HEK293 (cell line): ENCODE measurements around the gene RACK1.

Source experiments
- CTCF ChIA-PET: fragments of 350-600 bp; formaldehyde crosslinking; extraction: SDS; loops from one replicate; lab custom pipeline; 2021; ENCODE audit warnings: antibody characterized with exemption; lab: Yijun Ruan, JAX
- POLR2A ChIA-PET: fragments of 300-600 bp; formaldehyde crosslinking; extraction: SDS; loops from one replicate; lab custom pipeline; 2020; ENCODE audit warnings: antibody characterized with exemption, inconsistent platforms; lab: Yijun Ruan, JAX
- H3K27ac ChIP-seq: fragments of 200-500 bp; sonication (Bioruptor generic); 2 replicates; pipeline ENCODE4 v1.5.1; 2014; ENCODE audit warnings: low read depth, low read length, control low read depth, inconsistent platforms; ENCODE audit errors: extremely low read depth
- H3K36me3 ChIP-seq, 2 experiments: fragments of 200-500 bp in 1 of 2; sonication (Bioruptor generic) in 1 of 2; 1 replicate in 1 of 2; 2 replicates in 1 of 2; pipeline ENCODE4 v1.5.1; 2014 to 2017; ENCODE audit warnings: inconsistent platforms in 2 of 2, low read length in 2 of 2; ENCODE audit not compliant: control insufficient read depth in 2 of 2, insufficient read depth in 1 of 2
- H3K4me1 ChIP-seq: fragments of 200-500 bp; sonication (Bioruptor generic); 2 replicates; pipeline ENCODE4 v1.5.1; 2014; ENCODE audit warnings: mild to moderate bottlenecking, low read length, inconsistent platforms; ENCODE audit not compliant: control insufficient read depth, insufficient read depth
- H3K4me3 ChIP-seq: 2 replicates; pipeline ENCODE4 v1.5.1; 2011; ENCODE audit warnings: low read depth, mild to moderate bottlenecking, control low read depth, low read length, moderate library complexity
- H3K9me3 ChIP-seq: fragments of 200-500 bp; sonication (Bioruptor generic); 2 replicates; pipeline ENCODE4 v1.5.1; 2014; ENCODE audit warnings: low read depth, low read length, inconsistent platforms; ENCODE audit not compliant: control insufficient read depth, insufficient read depth
- GLIS1 ChIP-seq: fragments of 450-650 bp; formaldehyde crosslinking; IDR thresholded peaks from 2 replicates; pipeline ENCODE4 v1.5.1; 2016; ENCODE audit warnings: missing biosample characterization, missing genetic modification characterization
- KLF1 ChIP-seq: fragments of 450-650 bp; formaldehyde crosslinking; IDR thresholded peaks from 2 replicates; pipeline ENCODE4 v1.5.1; 2016; ENCODE audit warnings: missing biosample characterization, missing genetic modification characterization
- MYNN ChIP-seq: fragments of 450-650 bp; formaldehyde crosslinking; IDR thresholded peaks from 2 replicates; pipeline ENCODE4 v1.5.1; 2016; ENCODE audit warnings: missing biosample characterization, missing genetic modification characterization, borderline replicate concordance
- MZF1 ChIP-seq: fragments of 450-650 bp; formaldehyde crosslinking; IDR thresholded peaks from 2 replicates; pipeline ENCODE4 v1.5.1; 2017; ENCODE audit warnings: missing biosample characterization, missing genetic modification characterization, borderline replicate concordance
- SALL2 ChIP-seq: fragments of 450-650 bp; formaldehyde crosslinking; IDR thresholded peaks from 2 replicates; pipeline ENCODE4 v1.5.0; 2017; ENCODE audit warnings: missing biosample characterization, mild to moderate bottlenecking, missing genetic modification characterization, borderline replicate concordance
- SP2 ChIP-seq: fragments of 450-650 bp; formaldehyde crosslinking; IDR thresholded peaks from 2 replicates; pipeline ENCODE4 v1.5.1; 2016; ENCODE audit warnings: missing biosample characterization, missing genetic modification characterization
- TCF7L2 ChIP-seq: IDR thresholded peaks from 2 replicates; pipeline ENCODE4 v1.6.1; 2011; ENCODE audit warnings: low read depth, mild to moderate bottlenecking, inconsistent platforms, low read length, moderate library complexity, borderline replicate concordance
- TRIM28 ChIP-seq: IDR thresholded peaks from 2 replicates; pipeline ENCODE4 v1.6.1; 2011; ENCODE audit warnings: low read length, control low read depth, borderline replicate concordance
- ZNF10 ChIP-seq: fragments of 450-650 bp; formaldehyde crosslinking; IDR thresholded peaks from 2 replicates; pipeline ENCODE4 v1.5.1; 2017; ENCODE audit warnings: missing biosample characterization, missing genetic modification characterization
- ZNF114 ChIP-seq: fragments of 450-650 bp; formaldehyde crosslinking; IDR thresholded peaks from 2 replicates; pipeline ENCODE4 v1.5.0; 2017; ENCODE audit warnings: missing biosample characterization, missing genetic modification characterization
- ZNF366 ChIP-seq: fragments of 450-650 bp; formaldehyde crosslinking; conservative IDR thresholded peaks from 2 replicates; pipeline ENCODE4 v1.5.1; 2016; ENCODE audit warnings: missing biosample characterization, missing genetic modification characterization
- ZNF510 ChIP-seq: fragments of 450-650 bp; formaldehyde crosslinking; IDR thresholded peaks from 2 replicates; pipeline ENCODE4 v1.5.1; 2018; ENCODE audit warnings: mild to moderate bottlenecking, missing genetic modification characterization, missing biosample characterization; ENCODE audit not compliant: insufficient replicate concordance
- ZNF514 ChIP-seq: fragments of 450-650 bp; formaldehyde crosslinking; IDR thresholded peaks from 2 replicates; pipeline ENCODE4 v1.5.1; 2016; ENCODE audit warnings: missing biosample characterization, missing genetic modification characterization
- ZNF521 ChIP-seq: fragments of 450-650 bp; formaldehyde crosslinking; IDR thresholded peaks from 2 replicates; pipeline ENCODE4 v1.5.1; 2017; ENCODE audit warnings: missing biosample characterization, mild to moderate bottlenecking, missing genetic modification characterization
- ZNF600 ChIP-seq: fragments of 450-650 bp; formaldehyde crosslinking; IDR thresholded peaks from 2 replicates; pipeline ENCODE4 v1.5.1; 2016; ENCODE audit warnings: missing biosample characterization, missing genetic modification characterization
- ZNF626 ChIP-seq: fragments of 450-650 bp; sonication (Bioruptor Pico); formaldehyde crosslinking; IDR thresholded peaks from 2 replicates; pipeline ENCODE4 v1.5.1; 2018; ENCODE audit warnings: missing biosample characterization, missing genetic modification characterization, inconsistent platforms
- ZNF629 ChIP-seq: fragments of 450-650 bp; formaldehyde crosslinking; IDR thresholded peaks from 2 replicates; pipeline ENCODE4 v1.5.1; 2017; ENCODE audit warnings: missing biosample characterization, missing genetic modification characterization
- TF ChIP-seq, protein P1 (sequence below): fragments of 450-650 bp; formaldehyde crosslinking; IDR thresholded peaks from 2 replicates; pipeline ENCODE4 v1.5.1; 2016; ENCODE audit warnings: missing biosample characterization, missing genetic modification characterization
- TF ChIP-seq, protein P2 (sequence below): fragments of 450-650 bp; formaldehyde crosslinking; IDR thresholded peaks from 2 replicates; pipeline ENCODE4 v1.5.1; 2016; ENCODE audit warnings: missing biosample characterization, missing genetic modification characterization
- TF ChIP-seq, protein P3 (sequence below): fragments of 450-650 bp; formaldehyde crosslinking; IDR thresholded peaks from 2 replicates; pipeline ENCODE4 v1.5.1; 2016; ENCODE audit warnings: missing biosample characterization, missing genetic modification characterization
- TF ChIP-seq, protein P4 (sequence below): fragments of 450-650 bp; formaldehyde crosslinking; optimal IDR thresholded peaks from 2 replicates; pipeline ENCODE3; 2016; ENCODE audit warnings: missing biosample characterization, mild to moderate bottlenecking, missing genetic modification characterization
- TF ChIP-seq, protein P5 (sequence below): fragments of 450-650 bp; formaldehyde crosslinking; IDR thresholded peaks from 2 replicates; pipeline ENCODE4 v1.5.1; 2016; ENCODE audit warnings: missing biosample characterization, missing genetic modification characterization
- TF ChIP-seq, protein P6 (sequence below): fragments of 450-650 bp; formaldehyde crosslinking; IDR thresholded peaks from 2 replicates; pipeline ENCODE4 v1.5.1; 2016; ENCODE audit warnings: missing biosample characterization, missing genetic modification characterization, low read depth

The RACK1 gene

DNA sequence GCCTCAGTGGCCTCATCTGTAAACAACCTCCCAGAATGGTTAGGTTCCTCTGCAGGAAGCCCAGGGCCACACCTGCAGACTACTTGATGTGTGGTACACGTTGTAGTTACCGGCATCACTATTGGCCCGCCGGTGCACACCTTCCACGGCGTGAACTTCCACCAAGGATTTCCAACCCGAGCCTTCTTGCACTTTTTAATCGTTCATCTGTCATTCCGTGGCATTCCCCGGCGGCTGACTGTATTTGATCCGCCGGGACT is 26.0 kb downstream of the RACK1 start:
- no peaks in the 10 kb centered on the region for H3K36me3 ChIP-seq
- POLR2A ChIA-PET: interaction anchor here (1.0 to 2.1 kb wide), 2 partner anchors 26 to 29 kb away, joined by 4 to 5 read pairs; no protein-coding TSS in a partner anchor
- H3K4me1 ChIP-seq: no peaks in the 10 kb centered on the region
- no peaks in the 10 kb centered on the region for H3K9me3 ChIP-seq
- peak overlapping the region; percentile 43; the same call in 1 of the 2 replicates for H3K27ac ChIP-seq
- TF ChIP-seq, protein P1, sequence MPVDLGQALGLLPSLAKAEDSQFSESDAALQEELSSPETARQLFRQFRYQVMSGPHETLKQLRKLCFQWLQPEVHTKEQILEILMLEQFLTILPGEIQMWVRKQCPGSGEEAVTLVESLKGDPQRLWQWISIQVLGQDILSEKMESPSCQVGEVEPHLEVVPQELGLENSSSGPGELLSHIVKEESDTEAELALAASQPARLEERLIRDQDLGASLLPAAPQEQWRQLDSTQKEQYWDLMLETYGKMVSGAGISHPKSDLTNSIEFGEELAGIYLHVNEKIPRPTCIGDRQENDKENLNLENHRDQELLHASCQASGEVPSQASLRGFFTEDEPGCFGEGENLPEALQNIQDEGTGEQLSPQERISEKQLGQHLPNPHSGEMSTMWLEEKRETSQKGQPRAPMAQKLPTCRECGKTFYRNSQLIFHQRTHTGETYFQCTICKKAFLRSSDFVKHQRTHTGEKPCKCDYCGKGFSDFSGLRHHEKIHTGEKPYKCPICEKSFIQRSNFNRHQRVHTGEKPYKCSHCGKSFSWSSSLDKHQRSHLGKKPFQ: peak; percentile 67; the same call in 1 of the 2 replicates
- 0 out of 2 replicates have a peak, but pooled peaks have one; percentile 0 for TF ChIP-seq ZNF600
- TF ChIP-seq ZNF514: no peak
- TF ChIP-seq ZNF366: peak; percentile 94
- TF ChIP-seq SP2 (tag by site-specific recombination): peak; percentile 38
- TF ChIP-seq, all 188 proteins: peak for 4
- peak overlapping the region; percentile 29 for H3K4me3 ChIP-seq
- CTCF ChIA-PET: no interaction called here

DNA sequence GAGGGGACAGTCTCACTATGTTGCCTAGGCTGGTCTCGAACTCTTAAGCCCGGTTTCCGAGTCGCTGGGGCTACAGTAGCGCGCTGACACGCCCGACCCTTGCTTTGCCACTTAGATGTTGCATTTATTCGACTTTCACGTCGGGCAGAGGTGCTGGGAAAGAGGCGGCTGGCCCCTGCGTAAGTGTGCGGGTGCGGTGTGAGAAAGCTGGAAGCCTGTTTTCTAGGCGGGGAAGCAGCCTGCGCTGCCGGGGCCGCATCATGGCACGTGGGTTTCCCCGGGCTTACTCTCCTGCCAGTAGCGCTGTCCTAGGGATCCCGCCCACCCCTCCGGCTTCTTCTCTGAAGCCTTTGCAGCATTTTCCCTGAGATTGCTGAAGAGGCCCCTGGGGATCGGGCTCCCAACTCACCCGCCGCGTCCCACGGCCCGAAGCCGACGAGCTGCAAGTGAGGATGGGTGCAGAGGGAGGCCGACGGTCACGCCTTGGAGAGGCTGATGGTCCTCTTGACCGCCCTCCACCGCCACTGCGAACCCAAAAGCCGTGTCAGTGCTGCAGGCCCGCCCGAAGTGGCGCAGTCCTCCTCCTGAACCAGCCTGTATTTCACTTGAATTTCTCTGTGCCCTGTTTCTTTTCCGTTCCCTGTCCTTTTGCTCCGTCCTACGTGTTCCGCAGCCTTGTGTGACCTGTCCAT is 26.4 kb downstream of the RACK1 start:
- Histone ChIP-seq H3K4me1 (no peaks in the 10 kb centered on the region), H3K9me3 (no peaks in the 10 kb centered on the region), H3K27ac (peak overlapping the region; percentile 43; the same call in 1 of the 2 replicates), H3K36me3 (no peaks in the 10 kb centered on the region), H3K4me3 (peak overlapping the region; percentile 29)
- ChIA-PET CTCF (no interaction called here), POLR2A (interaction anchor here (1.0 to 2.1 kb wide), 2 partner anchors 26 to 28 kb away, joined by 4 to 5 read pairs; no protein-coding TSS in a partner anchor)
- no peak for TF ChIP-seq ZNF10 (tag by site-specific recombination)
- TF ChIP-seq TRIM28: no peak
- TF ChIP-seq MYNN (tag by site-specific recombination): no peak
- no peak for TF ChIP-seq KLF1
- no peak for TF ChIP-seq ZNF521
- peak; percentile 36; the same call in 1 of the 2 replicates for TF ChIP-seq GLIS1
- TF ChIP-seq ZNF114 (tag by site-specific recombination): no peak
- no peak for TF ChIP-seq MZF1 (tag by site-specific recombination)
- TF ChIP-seq, protein P2, sequence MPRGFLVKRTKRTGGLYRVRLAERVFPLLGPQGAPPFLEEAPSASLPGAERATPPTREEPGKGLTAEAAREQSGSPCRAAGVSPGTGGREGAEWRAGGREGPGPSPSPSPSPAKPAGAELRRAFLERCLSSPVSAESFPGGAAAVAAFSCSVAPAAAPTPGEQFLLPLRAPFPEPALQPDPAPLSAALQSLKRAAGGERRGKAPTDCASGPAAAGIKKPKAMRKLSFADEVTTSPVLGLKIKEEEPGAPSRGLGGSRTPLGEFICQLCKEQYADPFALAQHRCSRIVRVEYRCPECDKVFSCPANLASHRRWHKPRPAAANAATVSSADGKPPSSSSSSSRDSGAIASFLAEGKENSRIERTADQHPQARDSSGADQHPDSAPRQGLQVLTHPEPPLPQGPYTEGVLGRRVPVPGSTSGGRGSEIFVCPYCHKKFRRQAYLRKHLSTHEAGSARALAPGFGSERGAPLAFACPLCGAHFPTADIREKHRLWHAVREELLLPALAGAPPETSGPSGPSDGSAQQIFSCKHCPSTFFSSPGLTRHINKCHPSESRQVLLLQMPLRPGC: no peak
- TF ChIP-seq, protein P3, sequence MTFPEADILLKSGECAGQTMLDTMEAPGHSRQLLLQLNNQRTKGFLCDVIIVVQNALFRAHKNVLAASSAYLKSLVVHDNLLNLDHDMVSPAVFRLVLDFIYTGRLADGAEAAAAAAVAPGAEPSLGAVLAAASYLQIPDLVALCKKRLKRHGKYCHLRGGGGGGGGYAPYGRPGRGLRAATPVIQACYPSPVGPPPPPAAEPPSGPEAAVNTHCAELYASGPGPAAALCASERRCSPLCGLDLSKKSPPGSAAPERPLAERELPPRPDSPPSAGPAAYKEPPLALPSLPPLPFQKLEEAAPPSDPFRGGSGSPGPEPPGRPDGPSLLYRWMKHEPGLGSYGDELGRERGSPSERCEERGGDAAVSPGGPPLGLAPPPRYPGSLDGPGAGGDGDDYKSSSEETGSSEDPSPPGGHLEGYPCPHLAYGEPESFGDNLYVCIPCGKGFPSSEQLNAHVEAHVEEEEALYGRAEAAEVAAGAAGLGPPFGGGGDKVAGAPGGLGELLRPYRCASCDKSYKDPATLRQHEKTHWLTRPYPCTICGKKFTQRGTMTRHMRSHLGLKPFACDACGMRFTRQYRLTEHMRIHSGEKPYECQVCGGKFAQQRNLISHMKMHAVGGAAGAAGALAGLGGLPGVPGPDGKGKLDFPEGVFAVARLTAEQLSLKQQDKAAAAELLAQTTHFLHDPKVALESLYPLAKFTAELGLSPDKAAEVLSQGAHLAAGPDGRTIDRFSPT (tag by site-specific recombination): peak; percentile 27; the same call in 1 of the 2 replicates
- TF ChIP-seq, protein P4, sequence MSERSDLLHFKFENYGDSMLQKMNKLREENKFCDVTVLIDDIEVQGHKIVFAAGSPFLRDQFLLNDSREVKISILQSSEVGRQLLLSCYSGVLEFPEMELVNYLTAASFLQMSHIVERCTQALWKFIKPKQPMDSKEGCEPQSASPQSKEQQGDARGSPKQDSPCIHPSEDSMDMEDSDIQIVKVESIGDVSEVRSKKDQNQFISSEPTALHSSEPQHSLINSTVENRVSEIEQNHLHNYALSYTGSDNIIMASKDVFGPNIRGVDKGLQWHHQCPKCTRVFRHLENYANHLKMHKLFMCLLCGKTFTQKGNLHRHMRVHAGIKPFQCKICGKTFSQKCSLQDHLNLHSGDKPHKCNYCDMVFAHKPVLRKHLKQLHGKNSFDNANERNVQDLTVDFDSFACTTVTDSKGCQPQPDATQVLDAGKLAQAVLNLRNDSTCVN (tag by site-specific recombination): peak; percentile 50
- TF ChIP-seq ZNF510 (tag by site-specific recombination): no peak
- TF ChIP-seq, protein P5, sequence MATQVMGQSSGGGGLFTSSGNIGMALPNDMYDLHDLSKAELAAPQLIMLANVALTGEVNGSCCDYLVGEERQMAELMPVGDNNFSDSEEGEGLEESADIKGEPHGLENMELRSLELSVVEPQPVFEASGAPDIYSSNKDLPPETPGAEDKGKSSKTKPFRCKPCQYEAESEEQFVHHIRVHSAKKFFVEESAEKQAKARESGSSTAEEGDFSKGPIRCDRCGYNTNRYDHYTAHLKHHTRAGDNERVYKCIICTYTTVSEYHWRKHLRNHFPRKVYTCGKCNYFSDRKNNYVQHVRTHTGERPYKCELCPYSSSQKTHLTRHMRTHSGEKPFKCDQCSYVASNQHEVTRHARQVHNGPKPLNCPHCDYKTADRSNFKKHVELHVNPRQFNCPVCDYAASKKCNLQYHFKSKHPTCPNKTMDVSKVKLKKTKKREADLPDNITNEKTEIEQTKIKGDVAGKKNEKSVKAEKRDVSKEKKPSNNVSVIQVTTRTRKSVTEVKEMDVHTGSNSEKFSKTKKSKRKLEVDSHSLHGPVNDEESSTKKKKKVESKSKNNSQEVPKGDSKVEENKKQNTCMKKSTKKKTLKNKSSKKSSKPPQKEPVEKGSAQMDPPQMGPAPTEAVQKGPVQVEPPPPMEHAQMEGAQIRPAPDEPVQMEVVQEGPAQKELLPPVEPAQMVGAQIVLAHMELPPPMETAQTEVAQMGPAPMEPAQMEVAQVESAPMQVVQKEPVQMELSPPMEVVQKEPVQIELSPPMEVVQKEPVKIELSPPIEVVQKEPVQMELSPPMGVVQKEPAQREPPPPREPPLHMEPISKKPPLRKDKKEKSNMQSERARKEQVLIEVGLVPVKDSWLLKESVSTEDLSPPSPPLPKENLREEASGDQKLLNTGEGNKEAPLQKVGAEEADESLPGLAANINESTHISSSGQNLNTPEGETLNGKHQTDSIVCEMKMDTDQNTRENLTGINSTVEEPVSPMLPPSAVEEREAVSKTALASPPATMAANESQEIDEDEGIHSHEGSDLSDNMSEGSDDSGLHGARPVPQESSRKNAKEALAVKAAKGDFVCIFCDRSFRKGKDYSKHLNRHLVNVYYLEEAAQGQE: 0 out of 2 replicates have a peak, but pooled peaks have one; percentile 14
- TF ChIP-seq, protein P6, sequence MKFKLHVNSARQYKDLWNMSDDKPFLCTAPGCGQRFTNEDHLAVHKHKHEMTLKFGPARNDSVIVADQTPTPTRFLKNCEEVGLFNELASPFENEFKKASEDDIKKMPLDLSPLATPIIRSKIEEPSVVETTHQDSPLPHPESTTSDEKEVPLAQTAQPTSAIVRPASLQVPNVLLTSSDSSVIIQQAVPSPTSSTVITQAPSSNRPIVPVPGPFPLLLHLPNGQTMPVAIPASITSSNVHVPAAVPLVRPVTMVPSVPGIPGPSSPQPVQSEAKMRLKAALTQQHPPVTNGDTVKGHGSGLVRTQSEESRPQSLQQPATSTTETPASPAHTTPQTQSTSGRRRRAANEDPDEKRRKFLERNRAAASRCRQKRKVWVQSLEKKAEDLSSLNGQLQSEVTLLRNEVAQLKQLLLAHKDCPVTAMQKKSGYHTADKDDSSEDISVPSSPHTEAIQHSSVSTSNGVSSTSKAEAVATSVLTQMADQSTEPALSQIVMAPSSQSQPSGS (tag by site-specific recombination): no peak
- TF ChIP-seq ZNF629: no peak
- no peak for TF ChIP-seq ZNF626
- no peak for TF ChIP-seq SALL2 (tag by site-specific recombination)
- no peak for TF ChIP-seq TCF7L2
